GM21737 (cell line): Measurements from ENCODE around the gene EPHB6.
A peak's percentile ranks its signal among the peaks of the same experiment; 100 is the strongest.

ENCODE experiments used
- ATAC-seq: cut with Tn5 transposase; IDR thresholded peaks from one replicate; pipeline ENCODE4 v1.9.1; 2021; ENCODE audit warnings: mild to moderate bottlenecking, moderate library complexity; ENCODE audit not compliant: unreplicated experiment

Gene EPHB6, protein sequence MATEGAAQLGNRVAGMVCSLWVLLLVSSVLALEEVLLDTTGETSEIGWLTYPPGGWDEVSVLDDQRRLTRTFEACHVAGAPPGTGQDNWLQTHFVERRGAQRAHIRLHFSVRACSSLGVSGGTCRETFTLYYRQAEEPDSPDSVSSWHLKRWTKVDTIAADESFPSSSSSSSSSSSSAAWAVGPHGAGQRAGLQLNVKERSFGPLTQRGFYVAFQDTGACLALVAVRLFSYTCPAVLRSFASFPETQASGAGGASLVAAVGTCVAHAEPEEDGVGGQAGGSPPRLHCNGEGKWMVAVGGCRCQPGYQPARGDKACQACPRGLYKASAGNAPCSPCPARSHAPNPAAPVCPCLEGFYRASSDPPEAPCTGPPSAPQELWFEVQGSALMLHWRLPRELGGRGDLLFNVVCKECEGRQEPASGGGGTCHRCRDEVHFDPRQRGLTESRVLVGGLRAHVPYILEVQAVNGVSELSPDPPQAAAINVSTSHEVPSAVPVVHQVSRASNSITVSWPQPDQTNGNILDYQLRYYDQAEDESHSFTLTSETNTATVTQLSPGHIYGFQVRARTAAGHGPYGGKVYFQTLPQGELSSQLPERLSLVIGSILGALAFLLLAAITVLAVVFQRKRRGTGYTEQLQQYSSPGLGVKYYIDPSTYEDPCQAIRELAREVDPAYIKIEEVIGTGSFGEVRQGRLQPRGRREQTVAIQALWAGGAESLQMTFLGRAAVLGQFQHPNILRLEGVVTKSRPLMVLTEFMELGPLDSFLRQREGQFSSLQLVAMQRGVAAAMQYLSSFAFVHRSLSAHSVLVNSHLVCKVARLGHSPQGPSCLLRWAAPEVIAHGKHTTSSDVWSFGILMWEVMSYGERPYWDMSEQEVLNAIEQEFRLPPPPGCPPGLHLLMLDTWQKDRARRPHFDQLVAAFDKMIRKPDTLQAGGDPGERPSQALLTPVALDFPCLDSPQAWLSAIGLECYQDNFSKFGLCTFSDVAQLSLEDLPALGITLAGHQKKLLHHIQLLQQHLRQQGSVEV

DNA sequence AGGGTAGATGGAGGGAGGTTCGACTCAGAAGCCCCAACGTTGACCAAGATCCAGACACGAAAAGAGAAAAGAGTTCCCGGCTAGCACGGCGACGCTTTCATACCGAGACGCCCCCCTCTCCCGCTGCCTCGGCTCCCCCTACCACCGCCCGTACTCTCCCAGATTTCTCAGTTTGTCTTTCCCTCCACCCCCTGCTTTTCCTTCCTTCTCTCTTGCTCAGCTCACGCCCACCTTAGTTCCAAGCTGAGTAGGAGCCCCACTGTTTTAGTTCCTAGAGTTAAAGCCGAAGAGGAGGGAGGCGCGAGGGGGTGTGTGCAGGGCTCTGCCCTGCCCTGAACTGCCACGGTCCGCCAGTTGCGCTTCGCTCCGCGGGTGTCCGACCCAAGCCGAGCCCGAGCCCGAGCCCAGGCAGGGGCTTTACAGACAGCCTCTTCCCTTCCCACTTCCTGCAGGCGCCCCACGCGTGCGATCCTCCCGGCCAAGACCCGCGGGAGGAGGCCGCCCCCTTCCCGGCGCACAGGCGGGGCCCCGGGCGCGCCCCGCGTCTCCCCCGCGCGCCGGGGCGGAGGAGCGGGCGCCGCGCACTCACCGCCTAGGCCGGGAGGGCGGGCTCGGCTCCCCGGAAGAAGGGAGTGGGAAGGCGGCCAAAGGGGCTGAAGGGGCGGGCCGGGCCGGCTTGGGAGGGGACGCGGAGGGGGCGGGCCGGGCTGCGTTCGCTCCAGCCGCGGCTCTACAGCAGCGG, at the start of gene EPHB6:
TSS of gene EPHB6 (plus strand) at position 705 of the 742 bp plus-strand sequence. CDS start 8,152 bp downstream, outside the sequence.
- ATAC-seq = peak; percentile 58

DNA sequence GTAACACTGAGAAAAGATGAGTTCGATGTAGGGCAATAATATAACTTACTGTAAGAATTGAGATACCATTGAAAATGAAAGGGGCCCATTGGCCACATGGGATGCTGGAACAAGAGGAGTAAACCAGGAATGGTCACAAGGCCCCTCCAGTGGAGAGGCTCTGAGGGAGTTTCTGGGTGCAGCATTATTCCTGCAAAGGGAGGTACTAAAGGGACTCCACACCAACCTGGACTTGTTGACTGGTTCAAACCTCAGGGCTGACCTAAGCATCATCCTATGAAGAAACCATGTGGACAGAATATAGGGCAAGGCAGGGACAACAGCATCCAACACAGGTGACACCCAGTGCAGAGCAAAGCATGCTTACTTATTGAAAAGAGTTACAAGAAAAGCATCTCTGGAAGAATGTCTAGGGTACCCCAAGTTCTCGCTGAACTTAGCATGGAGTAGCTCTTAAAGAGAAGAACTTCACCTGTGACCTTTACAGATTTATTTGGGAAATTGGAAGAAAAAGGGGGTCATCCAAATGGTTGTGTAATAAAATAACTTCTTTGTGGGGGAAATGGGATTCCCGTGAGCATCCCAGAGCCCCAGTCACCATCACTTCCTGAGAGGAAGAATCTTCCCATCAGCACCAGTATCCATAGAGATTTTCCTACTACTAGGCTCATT, 49.4 kb upstream of the EPHB6 start:
- no peak for ATAC-seq

DNA sequence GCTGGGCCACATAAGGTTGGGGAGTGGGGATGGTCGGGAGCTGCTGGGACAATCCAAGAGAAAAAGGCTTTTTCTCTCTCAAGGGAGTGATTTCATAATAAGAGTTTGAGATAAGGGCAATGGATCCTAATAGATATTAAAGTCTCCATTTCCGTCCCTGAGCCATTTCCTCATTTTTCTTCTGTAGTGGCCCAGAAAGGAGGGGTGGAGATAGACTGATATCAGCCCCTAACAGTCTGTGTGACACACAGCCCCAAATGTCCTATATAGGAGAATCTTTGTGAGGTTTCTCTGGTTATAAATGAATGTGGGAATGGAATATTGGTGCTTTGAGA, 48.9 kb upstream of the EPHB6 start:
- no peak for ATAC-seq

DNA sequence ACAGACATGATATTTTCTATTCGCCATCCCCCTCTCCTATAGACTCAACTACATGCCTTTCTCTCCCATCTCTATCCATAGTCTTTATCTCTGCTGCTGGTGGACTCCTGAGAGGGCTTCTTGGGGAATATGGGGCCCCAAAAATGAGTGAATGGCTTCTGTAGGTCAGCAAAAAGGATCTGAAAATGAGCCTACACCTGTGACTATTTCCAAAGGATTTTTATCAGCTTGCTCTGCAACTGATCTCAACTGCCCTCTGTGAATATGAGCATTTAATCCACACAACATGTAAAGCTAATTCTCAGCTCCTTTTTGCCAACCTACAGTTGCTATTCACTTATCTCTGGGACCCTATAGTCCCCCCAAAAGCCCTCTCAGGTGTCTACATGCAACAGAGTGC, 47.9 kb upstream of the EPHB6 start:
- ATAC-seq = no peak

DNA sequence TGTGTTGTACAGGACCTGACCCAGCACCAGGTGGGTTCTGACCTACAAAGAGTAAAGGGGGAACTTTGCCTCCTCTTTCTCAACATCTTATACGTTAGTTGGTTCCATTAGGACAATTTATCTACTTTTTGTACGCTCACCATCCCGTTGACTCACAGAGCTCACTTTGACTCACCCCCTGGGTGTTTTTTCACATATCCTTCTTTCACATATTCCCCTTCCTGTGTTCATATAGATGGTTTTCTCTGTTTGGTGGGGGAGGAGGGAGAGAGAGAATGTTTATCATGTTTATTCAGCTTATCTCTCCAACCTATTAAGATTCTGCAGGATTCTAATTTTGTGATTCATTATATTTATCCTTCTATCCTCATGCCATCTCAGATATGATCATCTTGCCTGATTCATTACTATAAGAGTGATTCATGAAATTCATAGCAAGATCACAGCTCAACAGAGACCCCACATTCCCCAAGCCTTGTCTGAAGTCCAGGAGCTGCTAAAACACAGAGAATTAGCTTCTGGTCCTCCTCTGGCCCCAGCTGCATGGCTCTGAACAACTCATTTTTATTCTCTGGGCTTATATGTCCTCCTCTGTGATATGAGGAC, 46.9 kb upstream of the EPHB6 start:
- ATAC-seq = no peak

DNA sequence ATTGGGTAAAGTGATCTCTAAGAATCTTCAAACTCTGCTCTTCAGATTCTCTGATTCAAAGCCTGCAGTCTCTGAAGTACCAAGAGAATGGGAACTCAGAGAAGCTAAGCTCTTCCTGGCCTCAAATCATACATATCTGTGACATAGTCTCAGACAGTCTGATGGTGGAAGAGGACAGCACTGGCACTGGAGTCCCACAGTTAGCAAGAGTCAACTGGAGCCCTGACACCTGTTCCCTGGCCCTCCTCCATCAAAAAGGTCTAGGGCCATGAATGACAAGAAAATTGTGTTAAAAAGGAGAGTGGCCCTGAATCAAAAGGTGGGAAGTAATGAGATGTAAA, 46.4 kb upstream of the EPHB6 start:
- peak; percentile 24 for ATAC-seq

DNA sequence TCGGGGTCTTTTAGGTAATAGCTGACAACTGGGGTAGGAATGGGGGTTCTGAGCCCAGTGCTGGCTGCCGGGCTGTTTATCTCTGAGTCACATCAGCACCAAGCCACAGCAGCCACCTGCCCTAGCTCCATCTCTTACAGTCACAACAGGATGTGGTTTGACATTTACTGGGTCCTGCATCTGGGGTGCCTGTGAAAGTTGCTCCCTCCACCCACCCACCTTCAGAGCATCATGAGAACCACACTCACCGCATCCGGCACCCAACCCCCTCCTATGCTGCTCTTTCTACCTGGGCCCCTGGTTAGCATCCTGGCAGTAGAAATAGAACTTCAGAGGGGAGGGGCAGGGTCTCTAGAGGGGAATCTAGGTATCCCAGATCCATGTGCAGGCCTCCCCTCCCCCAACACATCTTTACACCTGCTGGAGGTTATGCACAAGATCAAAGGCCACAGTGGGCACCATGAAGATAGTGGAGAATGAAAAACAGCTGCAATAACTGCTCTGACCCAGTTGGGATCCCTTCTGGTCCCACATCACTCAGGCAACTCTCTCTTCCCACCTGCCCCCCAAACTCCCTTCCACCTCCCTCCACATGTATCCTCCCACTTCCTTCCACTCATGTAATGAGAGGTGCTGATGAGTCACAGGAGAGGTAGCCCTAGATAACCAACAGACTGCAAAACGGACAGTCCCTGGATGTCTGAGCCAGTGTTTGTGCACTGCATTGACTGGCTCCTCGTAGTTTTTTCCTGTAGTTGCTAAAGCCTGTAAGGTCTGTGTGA, 45.9 kb upstream of the EPHB6 start:
- peak; percentile 84 for ATAC-seq

DNA sequence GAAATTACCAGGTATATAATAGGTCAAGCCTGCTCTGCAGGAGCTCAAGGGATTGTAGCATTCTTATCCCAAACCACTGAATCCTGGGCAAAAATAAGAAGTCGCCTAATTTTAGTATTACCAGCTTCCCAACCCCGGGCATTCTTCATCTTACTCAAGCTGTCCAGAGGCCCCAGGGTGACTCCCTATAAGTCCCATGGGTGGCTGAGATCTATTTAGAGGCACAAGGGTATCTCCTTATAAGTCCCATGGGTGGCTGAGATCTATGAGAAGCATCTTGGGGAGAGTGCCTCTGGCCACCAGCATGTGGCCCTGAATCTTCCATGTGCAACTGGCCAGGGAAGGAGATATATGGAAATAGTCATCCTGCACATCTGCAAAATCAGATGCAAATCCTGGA, 45.2 kb upstream of the EPHB6 start:
- no peak for ATAC-seq

DNA sequence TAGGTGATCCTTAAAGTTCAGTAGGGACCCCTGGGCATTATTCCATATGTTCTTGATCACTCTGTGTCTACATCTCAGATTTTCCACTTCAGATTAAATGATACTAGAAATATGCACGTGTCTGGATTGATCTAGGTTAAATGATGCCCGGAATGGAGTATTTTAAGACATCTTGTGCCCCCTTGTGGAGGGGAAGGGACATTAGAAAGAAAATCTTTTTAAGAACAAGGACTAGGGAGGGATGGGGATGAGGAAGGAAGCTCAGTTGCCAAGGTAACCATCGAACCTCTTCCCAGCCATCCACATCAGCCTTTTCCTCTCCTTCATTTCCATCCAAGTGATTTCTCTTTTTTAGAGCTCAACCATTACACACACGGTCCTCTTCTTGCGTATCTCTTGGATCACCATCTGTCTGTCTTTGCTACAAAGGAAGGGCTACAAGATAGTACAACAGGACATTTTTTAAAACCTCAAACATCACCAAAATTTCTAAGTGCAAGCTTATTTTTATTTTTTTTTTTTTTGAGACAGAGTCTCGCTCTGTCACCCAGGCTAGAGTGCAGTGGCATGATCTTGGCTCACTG, 43.6 kb upstream of the EPHB6 start:
- ATAC-seq = no peak

DNA sequence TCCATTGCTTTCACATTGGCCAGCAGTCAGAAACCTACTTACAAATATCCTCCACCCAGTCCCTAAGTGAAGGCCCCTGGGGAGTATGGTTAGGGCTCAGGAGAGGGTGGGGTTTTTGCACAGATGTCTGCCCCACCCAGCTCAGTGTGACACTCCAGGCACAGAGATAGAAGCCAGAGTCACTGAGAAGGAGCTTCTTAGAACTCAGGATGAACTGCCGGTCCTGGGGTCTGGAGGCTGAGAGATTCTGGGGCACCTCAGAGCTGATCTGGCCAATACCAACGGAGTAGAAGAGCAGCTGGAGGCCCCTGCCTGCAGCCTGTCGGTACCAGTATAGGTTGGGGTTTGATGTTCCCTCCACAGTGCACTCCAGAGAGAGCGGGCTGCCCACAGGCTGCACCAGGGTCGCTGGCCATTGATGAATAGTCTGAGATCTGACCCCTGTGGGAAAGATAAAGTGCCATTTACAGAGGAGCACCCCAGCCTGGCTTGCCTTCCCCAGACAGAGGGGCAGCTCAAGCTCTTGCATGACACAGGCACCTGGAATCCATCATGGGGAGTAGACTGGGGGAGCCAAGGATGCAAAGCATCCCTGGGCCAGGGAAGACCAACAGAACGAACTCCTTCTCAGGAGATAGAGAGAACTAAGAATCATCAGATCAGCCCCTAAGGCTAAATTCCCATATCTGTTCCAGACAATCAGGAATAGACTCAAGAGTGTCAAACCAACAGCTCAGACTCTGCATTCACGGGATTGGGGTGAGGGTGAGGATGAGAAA, 42.2 kb upstream of the EPHB6 start:
- ATAC-seq = no peak

DNA sequence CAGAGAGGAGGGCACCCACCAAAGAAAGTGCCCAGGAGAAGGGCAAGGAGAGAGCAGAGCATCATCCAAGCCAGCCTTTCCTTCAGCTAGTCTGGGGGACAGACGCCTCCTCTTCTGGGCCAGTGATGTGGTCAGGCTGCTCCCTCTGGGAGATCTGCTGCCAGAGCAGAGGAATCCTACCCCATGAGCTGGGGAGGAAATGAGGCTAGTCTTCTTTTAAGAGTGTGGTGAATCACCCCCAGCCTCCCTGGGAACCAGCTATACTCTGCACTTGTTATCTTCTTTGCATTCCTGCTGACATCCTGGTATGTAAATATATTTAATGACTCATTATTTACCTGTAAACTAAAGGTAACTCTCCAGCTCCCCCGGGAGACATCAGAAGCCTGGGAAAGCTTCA, 41.6 kb upstream of the EPHB6 start:
- ATAC-seq = no peak

DNA sequence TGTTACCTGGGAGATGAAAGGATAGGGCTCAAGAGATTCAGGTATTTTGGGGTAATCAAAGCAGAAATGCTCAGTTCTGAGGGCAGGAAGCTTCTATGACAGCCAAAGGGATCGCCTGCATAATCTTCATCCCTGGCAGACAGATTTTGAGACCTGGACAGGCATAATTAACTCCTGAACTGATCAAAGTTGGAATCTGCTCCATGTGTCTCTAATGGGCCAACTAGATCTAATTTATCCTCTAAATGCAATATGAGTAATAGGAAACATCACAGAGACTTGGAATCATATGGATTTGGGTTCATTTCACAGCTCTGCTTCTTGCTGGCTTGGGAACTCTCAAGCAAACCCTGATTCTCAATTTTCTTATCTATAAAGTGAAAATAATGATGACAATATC, 41.2 kb upstream of the EPHB6 start:
- no peak for ATAC-seq

DNA sequence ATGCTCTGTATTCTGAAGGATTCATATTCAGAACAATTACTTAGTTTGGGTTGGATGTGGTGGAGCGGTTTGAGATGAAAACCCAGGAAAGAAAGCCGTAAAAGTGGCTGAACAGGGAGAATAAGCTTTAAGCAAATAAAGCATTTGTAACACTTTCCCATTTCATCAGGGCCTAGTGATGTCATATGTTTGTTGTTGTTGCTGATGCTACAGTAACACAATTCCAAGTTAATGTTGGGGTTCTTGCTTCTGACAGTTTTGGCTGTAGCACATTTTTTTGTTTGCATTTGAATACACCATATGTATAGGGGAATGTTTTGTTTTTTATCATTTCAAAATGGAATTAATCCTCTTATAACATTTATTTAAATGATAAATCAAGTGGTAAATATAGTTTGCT, 40.4 kb upstream of the EPHB6 start:
- ATAC-seq = no peak

DNA sequence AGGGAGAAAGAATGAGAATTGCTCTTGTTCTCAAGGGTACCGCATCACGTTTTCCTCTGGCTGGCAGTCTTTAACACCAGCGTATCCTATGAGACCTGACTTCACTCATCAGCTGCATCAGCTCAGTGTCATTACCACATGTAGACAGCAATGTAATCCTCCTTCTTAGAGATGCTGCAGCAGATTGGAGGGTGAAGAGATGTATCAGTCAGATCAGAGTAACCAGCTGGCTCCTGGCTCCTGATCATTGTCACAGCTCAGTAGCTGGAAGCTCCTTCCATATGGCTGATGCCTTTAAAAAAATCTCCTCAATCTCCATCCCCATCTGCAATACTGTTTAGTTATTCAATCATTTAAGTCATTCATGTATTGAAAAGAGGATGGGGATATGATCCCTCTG, 39.7 kb upstream of the EPHB6 start:
- ATAC-seq = no peak

DNA sequence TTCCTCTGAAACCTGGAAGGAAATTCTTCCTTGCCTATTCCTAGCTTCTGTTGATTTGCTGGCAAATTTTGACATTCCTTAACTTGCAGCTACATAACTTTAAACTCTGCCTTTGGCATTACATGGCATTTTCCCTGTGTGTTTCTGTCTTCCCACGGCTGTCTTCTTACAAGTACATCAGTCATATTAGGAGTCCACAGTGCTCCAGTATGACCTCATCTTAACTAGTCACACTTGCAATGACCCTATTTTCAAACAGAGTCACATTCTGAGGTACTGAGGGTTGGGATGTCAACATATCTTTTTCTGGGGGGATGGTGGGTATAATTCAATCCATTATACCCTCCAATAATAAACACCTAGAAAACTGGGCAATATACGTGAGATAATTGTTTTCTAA, 37.4 kb upstream of the EPHB6 start:
- ATAC-seq = no peak

DNA sequence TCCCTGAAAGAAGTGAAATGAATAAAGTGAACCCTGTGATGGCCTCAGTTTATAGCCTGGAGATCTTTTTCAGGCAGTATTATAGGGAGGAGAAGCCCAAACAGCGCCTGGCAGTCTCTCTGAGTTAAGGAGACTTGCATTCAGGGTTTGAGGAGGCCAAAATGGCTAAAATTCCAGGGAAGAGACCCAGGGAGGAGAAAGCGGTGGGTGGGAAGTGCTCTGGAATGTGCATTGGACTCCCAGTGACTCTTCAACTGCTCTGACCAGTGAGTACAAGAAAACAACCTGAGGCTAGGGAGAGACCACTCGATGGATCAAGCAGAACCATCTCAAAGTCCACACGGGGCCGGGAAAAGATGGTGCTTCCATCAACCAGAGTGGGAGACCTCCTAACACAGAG, 35.3 kb upstream of the EPHB6 start:
- ATAC-seq = no peak

DNA sequence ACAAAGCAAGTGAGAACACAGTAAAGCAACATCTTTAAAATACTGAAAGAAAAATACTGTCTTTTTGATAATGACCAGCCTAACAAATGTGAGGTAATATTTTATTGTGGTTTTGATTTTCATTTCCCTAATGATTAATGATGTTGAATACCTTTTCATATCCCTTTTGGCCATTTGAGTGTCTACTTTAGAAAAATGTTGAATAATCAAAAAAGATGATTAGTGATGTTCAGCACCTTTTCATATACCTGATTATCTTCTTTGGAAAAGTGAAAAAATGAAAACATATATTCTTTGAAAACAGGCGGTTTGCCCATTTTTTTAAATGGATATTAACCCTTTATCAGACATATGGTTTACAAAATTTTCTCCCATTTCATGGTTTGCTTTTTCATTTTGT, 32.2 kb upstream of the EPHB6 start:
- ATAC-seq = no peak

DNA sequence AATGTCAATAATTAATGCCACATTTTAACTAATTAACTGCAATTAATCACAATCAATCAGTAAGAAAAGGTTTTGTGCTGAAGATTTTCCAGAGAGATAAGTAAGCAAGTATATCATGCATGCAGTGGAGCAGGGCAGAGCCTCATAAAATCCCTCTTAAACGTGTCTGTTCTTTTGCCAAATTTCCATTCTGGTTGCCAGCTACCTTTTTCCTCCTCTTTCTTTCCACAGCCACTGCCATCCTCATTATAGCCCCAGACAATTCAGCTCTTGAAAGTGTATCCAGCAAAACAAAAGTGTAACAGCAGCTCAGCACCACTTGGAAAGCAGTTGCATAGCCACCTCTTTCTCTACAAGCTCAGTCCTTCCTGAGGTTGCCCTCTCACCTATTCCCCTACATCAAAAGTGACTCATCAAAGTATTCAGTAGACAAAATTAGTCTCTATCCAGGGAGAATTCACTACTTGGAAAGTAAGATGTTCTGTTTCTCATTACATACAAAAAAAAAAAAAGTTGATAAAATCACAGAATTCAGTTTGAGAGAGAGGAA, 26.9 kb upstream of the EPHB6 start:
- ATAC-seq = no peak
